ENCODE results near the gene AOPEP. TPM values are rescaled to one million over a fixed set of nuclear protein-coding genes. Genes with fewer than 3 reads are reported as not detected.

Gene AOPEP
- polyA plus RNA-seq, 1 of the 3 experiments (the other 2 are of a cell fraction), result 54.6 TPM

DNA sequence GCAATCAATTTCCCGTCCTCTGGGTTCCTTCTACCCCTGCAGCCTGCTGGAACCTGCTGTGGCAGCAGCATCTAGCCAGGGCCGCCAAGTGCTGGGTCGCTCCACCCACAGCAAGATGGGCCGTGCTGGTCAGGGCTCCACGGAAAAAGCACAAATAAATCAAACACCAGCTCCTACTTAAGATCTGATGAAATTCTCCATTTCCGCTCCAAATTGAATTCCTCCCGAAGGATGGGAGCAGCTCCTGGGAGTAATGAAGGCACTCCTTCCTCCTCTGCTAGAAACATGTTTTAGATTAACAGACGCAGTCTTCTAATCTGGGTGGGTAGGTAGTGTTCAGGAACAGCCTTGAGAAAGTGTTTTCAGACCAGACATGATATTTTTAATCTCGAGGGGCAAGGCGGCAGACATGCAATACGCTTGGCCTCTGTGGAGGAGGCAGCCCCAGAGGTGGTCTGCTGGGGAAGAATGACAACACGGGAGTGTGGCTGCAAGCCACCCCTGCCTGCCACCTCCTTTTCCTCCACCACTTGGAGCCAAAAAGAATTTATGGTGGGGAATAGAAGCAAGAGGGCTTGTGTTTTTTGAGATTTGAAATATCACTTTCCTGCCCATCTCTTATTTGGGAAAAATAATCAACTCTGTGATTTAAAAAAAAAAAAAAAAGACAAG is 194.1 kb downstream of the AOPEP start:
- H3K27ac ChIP-seq (ENCODE audit: low read depth in 2 of 2, low read length in 1 of 2), result peak overlapping the region; percentile 97 to 98
- TF ChIP-seq FOXJ3 (CRISPR knock-in tag; IDR thresholded peaks at IDR 0.05), result no peak
- 0 out of 2 replicates have a peak, but pooled peaks have one; percentile 38 for TF ChIP-seq TEAD4 (IDR thresholded peaks at IDR 0.05; ENCODE audit: borderline replicate concordance, insufficient read depth)
- TF ChIP-seq RAD21 (IDR thresholded peaks at IDR 0.05; ENCODE audit: low read length), result peak; percentile 33
- TF ChIP-seq EP300 (IDR thresholded peaks at IDR 0.05; ENCODE audit: borderline replicate concordance in 1 of 2, low read depth in 1 of 2, low read length in 1 of 2), result peak; percentile 68 to 71; a peak in 3 of 4 replicates
- peak; percentile 58; the same call in 1 of the 2 replicates for TF ChIP-seq REST (IDR thresholded peaks at IDR 0.05; ENCODE audit: low read depth, low read length)
- TF ChIP-seq TCF12 (IDR thresholded peaks at IDR 0.05), result peak; percentile 84
- TF ChIP-seq YY1 (IDR thresholded peaks at IDR 0.05; ENCODE audit: low read depth), result no peak
- TF ChIP-seq CHD2 (IDR thresholded peaks at IDR 0.05; ENCODE audit: low read length, partially characterized antibody), result no peak
- TF ChIP-seq RCOR1 (IDR thresholded peaks at IDR 0.05; ENCODE audit: low read length), result peak; percentile 66
- peak; percentile 19; the same call in 1 of the 2 replicates for TF ChIP-seq TAF1 (IDR thresholded peaks at IDR 0.05; ENCODE audit: borderline replicate concordance, low read depth, low read length)
- peak; percentile 22; the same call in 1 of the 2 replicates for TF ChIP-seq NFIC (IDR thresholded peaks at IDR 0.05; ENCODE audit: borderline replicate concordance)
- TF ChIP-seq, protein P1, sequence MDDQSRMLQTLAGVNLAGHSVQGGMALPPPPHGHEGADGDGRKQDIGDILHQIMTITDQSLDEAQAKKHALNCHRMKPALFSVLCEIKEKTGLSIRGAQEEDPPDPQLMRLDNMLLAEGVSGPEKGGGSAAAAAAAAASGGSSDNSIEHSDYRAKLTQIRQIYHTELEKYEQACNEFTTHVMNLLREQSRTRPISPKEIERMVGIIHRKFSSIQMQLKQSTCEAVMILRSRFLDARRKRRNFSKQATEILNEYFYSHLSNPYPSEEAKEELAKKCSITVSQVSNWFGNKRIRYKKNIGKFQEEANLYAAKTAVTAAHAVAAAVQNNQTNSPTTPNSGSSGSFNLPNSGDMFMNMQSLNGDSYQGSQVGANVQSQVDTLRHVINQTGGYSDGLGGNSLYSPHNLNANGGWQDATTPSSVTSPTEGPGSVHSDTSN (IDR thresholded peaks at IDR 0.05), result peak; percentile 77
- TF ChIP-seq POLR2AphosphoS5 (IDR thresholded peaks at IDR 0.05; ENCODE audit: low read depth, low read length), result peak; percentile 56; the same call in 1 of the 2 replicates
- TF ChIP-seq EZH2phosphoT487 (IDR thresholded peaks at IDR 0.05; ENCODE audit: borderline replicate concordance, low read depth), result no peak
- peak; percentile 58; the same call in 1 of the 2 replicates for TF ChIP-seq SIN3A (IDR thresholded peaks at IDR 0.05; ENCODE audit: borderline replicate concordance, low read depth, low read length)
- DNase-seq, result no peak
- H4K20me1 ChIP-seq (ENCODE audit: insufficient read depth), result no peaks in the 10 kb centered on the region
- CTCF ChIA-PET, result interaction anchor here (1.0 kb wide), 1 partner anchor 52 kb away, joined by 3 read pairs; no protein-coding TSS in a partner anchor
- no peaks in the 10 kb centered on the region for H3K27me3 ChIP-seq (ENCODE audit: insufficient read depth)
- POLR2A ChIA-PET, result interaction anchor here (0.9 to 1.0 kb wide), 2 partner anchors 54 to 61 kb away, joined by 3 read pairs; no protein-coding TSS in a partner anchor
- peaks cover 0 to 1% of the 10 kb centered on the region in 2 experiments for H3K36me3 ChIP-seq (replicated peaks in 1 of 2; ENCODE audit: control insufficient read depth in 1 of 2, insufficient read depth in 2 of 2, low read length in 1 of 2)
- H3K9me3 ChIP-seq, result no peaks in the 10 kb centered on the region
- H3K4me1 ChIP-seq (ENCODE audit: control insufficient read depth in 1 of 2, insufficient read depth in 2 of 2, low read depth in 1 of 2, low read length in 1 of 2), result peaks cover 36 to 70% of the 10 kb centered on the region in 2 experiments
- peak overlapping the region; percentile 82 for H3K9ac ChIP-seq
- H3K9me2 ChIP-seq, result no peaks in the 10 kb centered on the region
- H3K79me2 ChIP-seq (ENCODE audit: insufficient read depth), result peaks cover 32% of the 10 kb centered on the region; the same call in 1 of the 2 replicates
- peak overlapping the region; percentile 85 for H3K4me2 ChIP-seq
- 4% methylated on average over 12 of the region's 12 CpGs for WGBS (ENCODE audit: low lambda C conversion rate)
- H2AFZ ChIP-seq (ENCODE audit: low read depth), result peak overlapping the region; percentile 67; the same call in 1 of the 2 replicates
- peaks cover 47% of the 10 kb centered on the region for H3F3A ChIP-seq (replicated peaks; ENCODE audit: insufficient read depth)
- peak overlapping the region; percentile 24 to 52 for H3K4me3 ChIP-seq (ENCODE audit: low read depth in 2 of 2, low read length in 1 of 2)
